T-helper 2 cell treated with Interferon-gamma antibody and Interleukin-4, amounts not matched to agents 5 μg/mL and 100 μg/mL, for 36 hours (primary cell): ENCODE measurements around the gene FIZ1.

Source experiments
- DNase-seq: peaks from one replicate; pipeline ENCODE4 v3.0.0; 2021; ENCODE audit warnings: low spot score
- H3K27ac Mint-ChIP-seq: one replicate; pipeline ENCODE4 v1.8.0; 2021; ENCODE audit warnings: mild to moderate bottlenecking, mixed read lengths
- H3K27me3 Mint-ChIP-seq: one replicate; pipeline ENCODE4 v1.8.0; 2021; ENCODE audit warnings: low read depth, mixed read lengths
- H3K36me3 Mint-ChIP-seq: one replicate; pipeline ENCODE4 v1.8.0; 2021; ENCODE audit warnings: low read depth, mixed read lengths
- H3K4me1 Mint-ChIP-seq: one replicate; pipeline ENCODE4 v1.8.0; 2021; ENCODE audit warnings: low read depth, mixed read lengths
- H3K4me3 Mint-ChIP-seq: one replicate; pipeline ENCODE4 v1.8.0; 2022; ENCODE audit warnings: mild to moderate bottlenecking, moderate library complexity, mixed read lengths
- H3K9me3 Mint-ChIP-seq: one replicate; pipeline ENCODE4 v1.8.0; 2021; ENCODE audit warnings: mixed read lengths

The FIZ1 gene

GRCh38 chr19:55546822-55547614 lies 52.3 kb downstream of the FIZ1 start:
- no peak overlapping the region for H3K4me3 Mint-ChIP-seq
- H3K9me3 Mint-ChIP-seq: no peaks in the 10 kb centered on the region
- DNase-seq: no peak
- no peaks in the 10 kb centered on the region for H3K4me1 Mint-ChIP-seq
- H3K36me3 Mint-ChIP-seq: no peaks in the 10 kb centered on the region
- peaks cover 5% of the 10 kb centered on the region for H3K27me3 Mint-ChIP-seq
- H3K27ac Mint-ChIP-seq: no peak overlapping the region

- no peaks in the 10 kb centered on the region for H3K4me1 Mint-ChIP-seq
- DNase-seq: no peak
- no peak overlapping the region for H3K27ac Mint-ChIP-seq
- H3K36me3 Mint-ChIP-seq: no peaks in the 10 kb centered on the region
- H3K27me3 Mint-ChIP-seq: peaks cover 5% of the 10 kb centered on the region
- H3K4me3 Mint-ChIP-seq: no peak overlapping the region
- no peaks in the 10 kb centered on the region for H3K9me3 Mint-ChIP-seq
These were observed 53.3 kb downstream of the FIZ1 start for GRCh38 chr19:55546011-55546410.

GRCh38 chr19:55545443-55545842 lies 53.9 kb downstream of the FIZ1 start, which contains the start of gene SBK3:
Gene SBK3, minus strand, starts transcription at chr19:55545543. Its CDS starts 0 bp downstream, at chr19:55545543.
- no peak within 1 kb of the TSS for H3K4me3 Mint-ChIP-seq
- no peak within 1 kb of the TSS for H3K27ac Mint-ChIP-seq
- no peaks in the 10 kb centered on the region for H3K4me1 Mint-ChIP-seq
- no peaks in the 10 kb centered on the region for H3K36me3 Mint-ChIP-seq
- peaks cover 5% of the 10 kb centered on the region for H3K27me3 Mint-ChIP-seq
- no peak for DNase-seq
- no peaks in the 10 kb centered on the region for H3K9me3 Mint-ChIP-seq

GRCh38 chr19:55544776-55545439 lies 54.4 kb downstream of the FIZ1 start:
- no peak for DNase-seq
- H3K4me3 Mint-ChIP-seq: no peak overlapping the region
- H3K36me3 Mint-ChIP-seq: no peaks in the 10 kb centered on the region
- no peaks in the 10 kb centered on the region for H3K4me1 Mint-ChIP-seq
- no peaks in the 10 kb centered on the region for H3K9me3 Mint-ChIP-seq
- H3K27ac Mint-ChIP-seq: no peak overlapping the region
- peaks cover 5% of the 10 kb centered on the region for H3K27me3 Mint-ChIP-seq

- no peaks in the 10 kb centered on the region for H3K9me3 Mint-ChIP-seq
These were observed 55.3 kb downstream of the FIZ1 start for GRCh38 chr19:55544014-55544413.

GRCh38 chr19:55543567-55543966 lies 55.8 kb downstream of the FIZ1 start:
- Mint-ChIP-seq H3K4me1 (no peaks in the 10 kb centered on the region), H3K27me3 (peaks cover 5% of the 10 kb centered on the region), H3K4me3 (no peak overlapping the region), H3K9me3 (no peaks in the 10 kb centered on the region), H3K36me3 (no peaks in the 10 kb centered on the region), H3K27ac (no peak overlapping the region)
- DNase-seq: no peak

More at GRCh38 chr19:55544014-55544413, 55.3 kb downstream of the FIZ1 start:
- no peaks in the 10 kb centered on the region for H3K4me1 Mint-ChIP-seq
- no peak overlapping the region for H3K4me3 Mint-ChIP-seq
- H3K36me3 Mint-ChIP-seq: no peaks in the 10 kb centered on the region
- peaks cover 5% of the 10 kb centered on the region for H3K27me3 Mint-ChIP-seq
- DNase-seq: no peak
- no peak overlapping the region for H3K27ac Mint-ChIP-seq

GRCh38 chr19:55542292-55542855 lies 56.9 kb downstream of the FIZ1 start:
- Mint-ChIP-seq H3K27me3 (peaks cover 1% of the 10 kb centered on the region), H3K4me3 (no peak overlapping the region), H3K4me1 (no peaks in the 10 kb centered on the region), H3K9me3 (no peaks in the 10 kb centered on the region), H3K36me3 (no peaks in the 10 kb centered on the region), H3K27ac (no peak overlapping the region)
- no peak for DNase-seq
